ENCODE data around the gene SUPT4H1.
"Not testable (repeated sequence)": the region's sequence is repeated elsewhere in the genome, so short reads cannot be mapped to it uniquely, and the experiment has no call there.

The SUPT4H1 gene

GRCh38 chr17:58351831-58352595, at the start of gene SUPT4H1:
TSS of gene SUPT4H1 (minus strand) at chr17:58352201. CDS start at chr17:58352135, 66 bp downstream.
- peak within 1 kb of the TSS; percentile 76 for H3K4me3 ChIP-seq (ENCODE audit: low read depth, low read length)
- no peak for TF ChIP-seq CTCF (IDR thresholded peaks at IDR 0.05; ENCODE audit: low read depth, low read length, missing control alignments)
- DNase-seq (ENCODE audit: low read depth): peak; percentile 75
- in situ Hi-C loops (cut with HindIII; ENCODE audit: low sequenced_read_pairs): no loop called here

GRCh38 chr17:58401287-58401686, 49.3 kb upstream of the SUPT4H1 start:
- no peak overlapping the region for H3K4me3 ChIP-seq (ENCODE audit: low read depth, low read length)
- DNase-seq (ENCODE audit: low read depth): no peak
- TF ChIP-seq CTCF (IDR thresholded peaks at IDR 0.05; ENCODE audit: low read depth, low read length, missing control alignments): no peak
- in situ Hi-C loops (cut with HindIII; ENCODE audit: low sequenced_read_pairs): no loop called here

- DNase-seq (ENCODE audit: low read depth): no peak
- no peak for TF ChIP-seq CTCF (IDR thresholded peaks at IDR 0.05; ENCODE audit: low read depth, low read length, missing control alignments)
- in situ Hi-C loops (cut with HindIII; ENCODE audit: low sequenced_read_pairs): no loop called here
- no peak overlapping the region for H3K4me3 ChIP-seq (ENCODE audit: low read depth, low read length)
Measured at GRCh38 chr17:58400826-58401225, 48.8 kb upstream of the SUPT4H1 start.

- TF ChIP-seq CTCF (IDR thresholded peaks at IDR 0.05; ENCODE audit: low read depth, low read length, missing control alignments): no peak
- in situ Hi-C loops (cut with HindIII; ENCODE audit: low sequenced_read_pairs): no loop called here
- H3K4me3 ChIP-seq (ENCODE audit: low read depth, low read length): no peak overlapping the region
- no peak for DNase-seq (ENCODE audit: low read depth)
Measured at GRCh38 chr17:58399974-58400373, 48.0 kb upstream of the SUPT4H1 start.

GRCh38 chr17:58398574-58399266, 46.7 kb upstream of the SUPT4H1 start:
- H3K4me3 ChIP-seq (ENCODE audit: low read depth, low read length): no peak overlapping the region
- no peak for DNase-seq (ENCODE audit: low read depth)
- no peak for TF ChIP-seq CTCF (IDR thresholded peaks at IDR 0.05; ENCODE audit: low read depth, low read length, missing control alignments)
- in situ Hi-C loops (cut with HindIII; ENCODE audit: low sequenced_read_pairs): no loop called here

GRCh38 chr17:58397421-58397820, 45.4 kb upstream of the SUPT4H1 start:
- in situ Hi-C loops (cut with HindIII; ENCODE audit: low sequenced_read_pairs); DNase-seq (ENCODE audit: low read depth): not testable (repeated sequence)

GRCh38 chr17:58396173-58396572, 44.2 kb upstream of the SUPT4H1 start:
- DNase-seq (ENCODE audit: low read depth): no peak
- no peak overlapping the region for H3K4me3 ChIP-seq (ENCODE audit: low read depth, low read length)
- in situ Hi-C loops (cut with HindIII; ENCODE audit: low sequenced_read_pairs): no loop called here
- no peak for TF ChIP-seq CTCF (IDR thresholded peaks at IDR 0.05; ENCODE audit: low read depth, low read length, missing control alignments)

More at GRCh38 chr17:58397421-58397820, 45.4 kb upstream of the SUPT4H1 start:
- not testable (repeated sequence) for H3K4me3 ChIP-seq (ENCODE audit: low read depth, low read length)

Data from astrocyte of the cerebellum (primary cell).